Measurements from ENCODE around the gene C17orf100. TPM values are rescaled to one million over a fixed set of nuclear protein-coding genes. Genes with fewer than 3 reads are reported as not detected.
A peak's percentile ranks its signal among the peaks of the same experiment; 100 is the strongest.

Gene C17orf100
- total RNA-seq, 2 experiments from 2014 or later: 0.69 to 0.70 TPM

GRCh38 chr17:6666077-6666521 lies 14.5 kb downstream of the C17orf100 start:
- peaks cover 18% of the 10 kb centered on the region for H3K36me3 Mint-ChIP-seq (ENCODE audit: low read depth)
- Histone ChIP-seq H3K4me3 (ENCODE audit: low read length) (no peak overlapping the region), H3K36me3 (ENCODE audit: insufficient read depth, low read length) (peaks cover 8% of the 10 kb centered on the region), H3K27me3 (ENCODE audit: control insufficient read depth in 1 of 2, insufficient read depth in 2 of 2, low read length in 2 of 2) (no peaks in the 10 kb centered on the region), H3K4me1 (ENCODE audit: insufficient read depth, low read length) (peaks cover 4% of the 10 kb centered on the region), H3K9me3 (ENCODE audit: control insufficient read depth in 1 of 2, insufficient read depth in 1 of 2, low read length in 2 of 2) (no peaks in the 10 kb centered on the region), H3K27ac (ENCODE audit: low read depth in 1 of 2, low read length in 2 of 2) (no peak overlapping the region)
- DNase-seq: peak in 11 of 14 experiments; percentile 19 to 73 (median 27)
- intact Hi-C loops (cut with DNase I, micrococcal nuclease): loop anchor here (2.0 to 10.0 kb wide), 5 partner anchors 135 to 336 kb away; no protein-coding TSS in a partner anchor
- H3K4me1 Mint-ChIP-seq (ENCODE audit: low read depth): peaks cover 4% of the 10 kb centered on the region
- H3K27ac Mint-ChIP-seq: no peak overlapping the region
- ChIA-PET CTCF (interaction anchor here (0.6 to 0.9 kb wide), 2 partner anchors 15 to 386 kb away, joined by 3 to 5 read pairs; partner anchors contain the start of genes C17orf100 and MED31), POLR2A (no interaction called here)
- H3K27me3 Mint-ChIP-seq: no peaks in the 10 kb centered on the region
- H3K9me3 Mint-ChIP-seq: no peaks in the 10 kb centered on the region
- no peak overlapping the region for H3K4me3 Mint-ChIP-seq
- TF ChIP-seq CTCF (IDR thresholded peaks at IDR 0.05): peak; percentile 84
- ATAC-seq (ENCODE audit: poor library complexity): peak; percentile 73

- Mint-ChIP-seq H3K27ac (no peak overlapping the region), H3K4me1 (ENCODE audit: low read depth) (peaks cover 4% of the 10 kb centered on the region), H3K36me3 (ENCODE audit: low read depth) (peaks cover 13% of the 10 kb centered on the region), H3K27me3 (no peaks in the 10 kb centered on the region), H3K4me3 (no peak overlapping the region), H3K9me3 (no peaks in the 10 kb centered on the region)
- DNase-seq: no peak
- ATAC-seq (ENCODE audit: poor library complexity): no peak
- Histone ChIP-seq H3K4me3 (ENCODE audit: low read length) (no peak overlapping the region), H3K4me1 (ENCODE audit: insufficient read depth, low read length) (peaks cover 4% of the 10 kb centered on the region), H3K9me3 (ENCODE audit: control insufficient read depth in 1 of 2, insufficient read depth in 1 of 2, low read length in 2 of 2) (no peaks in the 10 kb centered on the region), H3K27ac (ENCODE audit: low read depth in 1 of 2, low read length in 2 of 2) (no peak overlapping the region), H3K27me3 (ENCODE audit: control insufficient read depth in 1 of 2, insufficient read depth in 2 of 2, low read length in 2 of 2) (no peaks in the 10 kb centered on the region), H3K36me3 (ENCODE audit: insufficient read depth, low read length) (peaks cover 8% of the 10 kb centered on the region)
- ChIA-PET CTCF (interaction anchor here (0.6 to 0.9 kb wide), 2 partner anchors 15 to 386 kb away, joined by 3 to 5 read pairs; partner anchors contain the start of genes C17orf100 and MED31), POLR2A (no interaction called here)
- no peak for TF ChIP-seq CTCF (IDR thresholded peaks at IDR 0.05)
- intact Hi-C loops (cut with DNase I, micrococcal nuclease): loop anchor here (2.0 to 10.0 kb wide), 5 partner anchors 134 to 336 kb away; no protein-coding TSS in a partner anchor
Measured at GRCh38 chr17:6666557-6666956, 15.0 kb downstream of the C17orf100 start.

- ChIA-PET POLR2A (no interaction called here), CTCF (no interaction called here)
- no peak for DNase-seq
- H3K27me3 ChIP-seq (ENCODE audit: control insufficient read depth in 1 of 2, insufficient read depth in 2 of 2, low read length in 2 of 2): no peaks in the 10 kb centered on the region
- no peaks in the 10 kb centered on the region for H3K27me3 Mint-ChIP-seq
- peaks cover 13% of the 10 kb centered on the region for H3K36me3 Mint-ChIP-seq (ENCODE audit: low read depth)
- no peaks in the 10 kb centered on the region for H3K9me3 Mint-ChIP-seq
- no peak overlapping the region for H3K4me3 ChIP-seq (ENCODE audit: low read length)
- no peak overlapping the region for H3K4me3 Mint-ChIP-seq
- no peak for ATAC-seq (ENCODE audit: poor library complexity)
- H3K27ac ChIP-seq (ENCODE audit: low read depth in 1 of 2, low read length in 2 of 2): no peak overlapping the region
- H3K36me3 ChIP-seq (ENCODE audit: insufficient read depth, low read length): peaks cover 8% of the 10 kb centered on the region
- peaks cover 4% of the 10 kb centered on the region for H3K4me1 Mint-ChIP-seq (ENCODE audit: low read depth)
- H3K4me1 ChIP-seq (ENCODE audit: insufficient read depth, low read length): peaks cover 4% of the 10 kb centered on the region
- no peaks in the 10 kb centered on the region for H3K9me3 ChIP-seq (ENCODE audit: control insufficient read depth in 1 of 2, insufficient read depth in 1 of 2, low read length in 2 of 2)
- intact Hi-C loops (cut with DNase I, micrococcal nuclease): loop anchor here (2.0 to 10.0 kb wide), 5 partner anchors 133 to 335 kb away; no protein-coding TSS in a partner anchor
- no peak for TF ChIP-seq CTCF (IDR thresholded peaks at IDR 0.05)
- H3K27ac Mint-ChIP-seq: no peak overlapping the region
Measured at GRCh38 chr17:6667516-6667915, 16.0 kb downstream of the C17orf100 start.
